ENCODE results near the gene SIK3. TPM values are rescaled to one million over a fixed set of nuclear protein-coding genes. Genes with fewer than 3 reads are reported as not detected.

The SIK3 gene
- polyA plus RNA-seq, 1 experiment = 7.3 TPM

DNA sequence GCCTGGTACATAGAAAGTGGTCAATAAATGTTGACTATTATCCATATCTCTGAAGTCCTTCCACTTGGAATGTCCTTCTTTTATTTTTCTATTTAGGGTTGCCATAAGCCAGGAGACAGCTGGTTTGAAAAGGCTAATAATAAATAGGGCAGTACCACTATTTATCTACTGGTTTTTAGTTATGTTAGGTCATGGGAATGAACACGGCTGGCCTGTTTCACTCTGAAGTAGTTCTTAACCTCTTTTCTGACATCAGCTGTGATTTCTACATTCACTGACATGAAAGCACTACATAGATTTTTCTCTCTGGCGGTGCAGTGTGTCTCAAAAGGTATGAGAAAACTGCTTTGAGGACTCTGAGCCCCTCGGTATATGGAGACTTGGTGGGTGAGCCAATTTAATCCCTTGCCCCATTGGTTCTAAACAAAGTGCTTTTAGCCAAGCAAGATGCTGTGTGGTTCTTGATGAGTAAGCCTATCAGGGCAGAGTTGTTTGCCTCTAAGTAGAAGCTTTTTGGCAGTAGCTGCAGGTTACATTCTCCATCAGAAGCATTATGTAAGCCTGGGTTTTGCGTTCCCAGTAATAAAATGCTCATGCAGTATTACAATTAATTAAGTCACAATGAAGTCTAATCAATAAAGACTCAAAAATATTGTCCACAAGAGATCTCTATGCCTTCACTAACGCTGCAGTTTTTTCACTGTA lies 212.1 kb downstream of the SIK3 start:
- Histone ChIP-seq H3K36me3 (ENCODE audit: control insufficient read depth, insufficient read depth, low read length) (no peaks in the 10 kb centered on the region), H3K27me3 (ENCODE audit: control insufficient read depth, insufficient read depth, low read length) (no peaks in the 10 kb centered on the region), H3K4me3 (ENCODE audit: low read depth, low read length) (no peak overlapping the region)
- TF ChIP-seq, protein P1, sequence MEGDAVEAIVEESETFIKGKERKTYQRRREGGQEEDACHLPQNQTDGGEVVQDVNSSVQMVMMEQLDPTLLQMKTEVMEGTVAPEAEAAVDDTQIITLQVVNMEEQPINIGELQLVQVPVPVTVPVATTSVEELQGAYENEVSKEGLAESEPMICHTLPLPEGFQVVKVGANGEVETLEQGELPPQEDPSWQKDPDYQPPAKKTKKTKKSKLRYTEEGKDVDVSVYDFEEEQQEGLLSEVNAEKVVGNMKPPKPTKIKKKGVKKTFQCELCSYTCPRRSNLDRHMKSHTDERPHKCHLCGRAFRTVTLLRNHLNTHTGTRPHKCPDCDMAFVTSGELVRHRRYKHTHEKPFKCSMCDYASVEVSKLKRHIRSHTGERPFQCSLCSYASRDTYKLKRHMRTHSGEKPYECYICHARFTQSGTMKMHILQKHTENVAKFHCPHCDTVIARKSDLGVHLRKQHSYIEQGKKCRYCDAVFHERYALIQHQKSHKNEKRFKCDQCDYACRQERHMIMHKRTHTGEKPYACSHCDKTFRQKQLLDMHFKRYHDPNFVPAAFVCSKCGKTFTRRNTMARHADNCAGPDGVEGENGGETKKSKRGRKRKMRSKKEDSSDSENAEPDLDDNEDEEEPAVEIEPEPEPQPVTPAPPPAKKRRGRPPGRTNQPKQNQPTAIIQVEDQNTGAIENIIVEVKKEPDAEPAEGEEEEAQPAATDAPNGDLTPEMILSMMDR (IDR thresholded peaks at IDR 0.05; ENCODE audit: insufficient read depth, low read depth, low read length) = no peak
- DNase-seq (ENCODE audit: low read depth) = no peak
- ChIA-PET CTCF (interaction anchor here (0.6 to 1.5 kb wide), 3 partner anchors 95 to 220 kb away, joined by 3 to 5 read pairs (median 4); partner anchors contain the start of gene APOA5), POLR2A (no interaction called here)

DNA sequence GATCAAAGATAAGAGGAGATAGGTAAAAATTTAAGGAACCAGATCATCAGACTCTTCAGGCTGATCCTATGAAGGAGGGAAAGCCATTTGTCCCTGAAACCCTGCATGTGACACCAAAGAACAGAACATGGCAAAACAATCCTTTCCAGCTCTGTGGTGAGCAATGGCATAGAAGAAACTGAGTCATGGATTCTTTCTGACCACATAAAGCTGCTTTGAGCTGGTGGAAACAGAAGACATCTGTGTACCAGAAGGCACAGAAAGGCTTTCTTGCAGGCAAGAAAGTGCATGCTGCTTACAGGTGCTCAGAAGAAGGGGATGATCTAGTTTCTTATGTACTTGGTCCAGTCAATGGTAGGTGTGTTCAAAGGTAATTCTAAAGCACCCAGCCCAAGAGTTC lies 215.8 kb downstream of the SIK3 start:
- Histone ChIP-seq H3K36me3 (ENCODE audit: control insufficient read depth, insufficient read depth, low read length) (no peaks in the 10 kb centered on the region), H3K27me3 (ENCODE audit: control insufficient read depth, insufficient read depth, low read length) (no peaks in the 10 kb centered on the region), H3K4me3 (ENCODE audit: low read depth, low read length) (no peak overlapping the region)
- DNase-seq (ENCODE audit: low read depth) = peak; percentile 77
- ChIA-PET POLR2A (no interaction called here), CTCF (interaction anchor here (1.1 to 4.7 kb wide), 4 partner anchors 76 to 224 kb away, joined by 3 to 71 read pairs (median 7); partner anchors contain the start of genes APOA5 and SIK3)
- TF ChIP-seq, protein P1 (IDR thresholded peaks at IDR 0.05; ENCODE audit: insufficient read depth, low read depth, low read length) = no peak

DNA sequence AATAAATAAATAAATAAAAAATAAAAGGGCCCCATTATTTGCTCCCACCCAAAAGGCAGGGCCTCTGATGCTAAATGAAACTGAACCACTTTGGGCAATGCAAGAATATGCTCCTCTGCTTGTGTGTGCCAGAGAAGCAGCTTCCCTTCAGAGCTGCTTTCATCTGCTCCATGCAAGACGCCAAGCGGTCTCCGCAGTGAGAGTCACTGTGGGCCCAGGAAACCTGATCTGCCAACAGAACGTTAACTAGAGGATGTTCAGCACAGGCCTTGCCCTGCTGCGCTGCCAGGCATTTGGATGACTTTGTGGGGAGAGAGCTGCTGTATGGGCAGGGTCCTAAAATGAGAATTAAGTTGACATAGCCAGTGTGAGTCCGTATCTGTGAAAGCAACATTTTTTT lies 217.1 kb downstream of the SIK3 start:
- TF ChIP-seq, protein P1 (IDR thresholded peaks at IDR 0.05; ENCODE audit: insufficient read depth, low read depth, low read length) = no peak
- POLR2A ChIA-PET = no interaction called here

DNA sequence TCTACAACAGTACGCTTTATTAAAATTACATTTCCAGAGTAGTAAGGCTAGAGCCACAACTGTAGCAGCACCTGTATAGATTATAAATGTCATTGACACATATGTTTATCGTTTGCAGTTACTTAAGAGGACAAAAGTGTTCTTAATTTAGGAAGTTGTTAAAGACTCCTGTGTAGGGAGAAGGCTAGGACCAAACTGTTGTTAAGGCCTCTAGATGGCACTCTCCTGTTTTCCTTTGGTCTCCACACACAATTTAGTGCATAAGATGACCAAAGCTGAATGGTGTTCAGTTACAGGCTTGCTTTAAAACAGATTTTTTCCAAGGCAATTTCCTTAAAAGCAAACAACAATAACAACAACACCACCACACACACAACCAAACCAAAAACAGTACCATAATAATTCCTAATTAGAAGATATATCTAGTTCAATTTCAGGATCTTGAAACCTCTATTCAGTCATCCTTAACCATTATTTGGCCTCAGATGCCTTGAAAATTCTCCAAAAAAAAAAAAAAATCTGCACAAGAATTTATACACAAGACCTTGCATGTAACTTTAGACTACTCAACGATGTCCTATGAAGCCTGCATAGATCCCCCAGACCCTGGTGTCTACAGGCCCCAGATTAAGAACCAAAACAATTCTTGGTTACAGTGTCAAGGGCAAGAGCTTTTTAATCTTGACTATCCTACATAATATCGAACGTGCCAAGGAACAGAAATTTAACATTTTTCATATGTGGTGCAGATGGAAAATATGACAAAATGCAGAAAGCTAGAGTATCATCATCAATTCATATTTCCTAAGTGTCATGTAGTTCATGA lies 218.2 kb downstream of the SIK3 start:
- POLR2A ChIA-PET = interaction anchor here (0.6 kb wide), 1 partner anchor 229 kb away, joined by 12 read pairs; no protein-coding TSS in a partner anchor
- DNase-seq (ENCODE audit: low read depth) = no peak
- CTCF ChIA-PET = interaction anchor here (0.6 to 4.7 kb wide), 32 partner anchors 8 to 347 kb away, joined by 3 to 71 read pairs (median 3); partner anchors contain the start of gene SIK3
- peaks cover 2% of the 10 kb centered on the region; the same call in 1 of the 2 replicates for H3K36me3 ChIP-seq (ENCODE audit: control insufficient read depth, insufficient read depth, low read length)
- H3K27me3 ChIP-seq (ENCODE audit: control insufficient read depth, insufficient read depth, low read length) = no peaks in the 10 kb centered on the region
- TF ChIP-seq, protein P1 (IDR thresholded peaks at IDR 0.05; ENCODE audit: insufficient read depth, low read depth, low read length) = peak; percentile 81
- H3K4me3 ChIP-seq (ENCODE audit: low read depth, low read length) = no peak overlapping the region

More for the DNA sequence above, 217.1 kb downstream of the SIK3 start:
- Histone ChIP-seq H3K27me3 (ENCODE audit: control insufficient read depth, insufficient read depth, low read length) (no peaks in the 10 kb centered on the region), H3K36me3 (ENCODE audit: control insufficient read depth, insufficient read depth, low read length) (no peaks in the 10 kb centered on the region), H3K4me3 (ENCODE audit: low read depth, low read length) (no peak overlapping the region)
- no peak for DNase-seq (ENCODE audit: low read depth)
- CTCF ChIA-PET = interaction anchor here (0.8 to 4.7 kb wide), 7 partner anchors 46 to 346 kb away, joined by 3 to 71 read pairs (median 6); partner anchors contain the start of gene SIK3

DNA sequence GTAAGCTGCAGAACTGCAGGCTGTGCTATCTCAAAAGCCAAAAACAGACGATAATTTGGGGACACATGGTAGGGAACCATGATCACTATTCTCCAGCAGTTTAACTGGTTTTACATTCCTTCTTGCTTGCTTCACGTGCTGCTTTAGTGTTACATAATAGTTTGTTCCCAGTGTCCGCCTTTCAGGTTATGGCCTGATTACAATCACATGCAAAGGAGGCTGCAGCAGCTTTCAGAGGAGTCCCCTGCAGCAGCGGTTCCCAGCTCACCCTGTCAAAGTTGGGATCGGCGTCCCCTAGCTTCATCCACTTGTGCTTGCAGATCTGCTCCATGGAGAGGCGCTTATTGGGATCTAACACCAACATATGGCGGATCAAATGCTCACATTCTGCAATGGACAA lies 221.6 kb downstream of the SIK3 start:
- ChIA-PET POLR2A (no interaction called here), CTCF (interaction anchor here (1.1 to 3.8 kb wide), 2 partner anchors 85 to 230 kb away, joined by 6 to 9 read pairs; partner anchors contain the start of gene APOA5)
- Histone ChIP-seq H3K27me3 (ENCODE audit: control insufficient read depth, insufficient read depth, low read length) (no peaks in the 10 kb centered on the region), H3K4me3 (ENCODE audit: low read depth, low read length) (no peak overlapping the region), H3K36me3 (ENCODE audit: control insufficient read depth, insufficient read depth, low read length) (peaks cover 7% of the 10 kb centered on the region)
- TF ChIP-seq, protein P1 (IDR thresholded peaks at IDR 0.05; ENCODE audit: insufficient read depth, low read depth, low read length) = no peak
- no peak for DNase-seq (ENCODE audit: low read depth)

Data from BJ (cell line).